BJ (cell line): Measurements from ENCODE around the gene PLD6. TPM values are rescaled to one million over a fixed set of nuclear protein-coding genes. Genes with fewer than 3 reads are reported as not detected.
"Not testable (repeated sequence)": the region's sequence is repeated elsewhere in the genome, so short reads cannot be mapped to it uniquely, and the experiment has no call there.

Experiments
- CTCF ChIA-PET: fragments of 350-600 bp; formaldehyde crosslinking; extraction: SDS; loops from one replicate; lab custom pipeline; 2021; ENCODE audit warnings: antibody characterized with exemption, inconsistent platforms; lab: Yijun Ruan, JAX
- POLR2A ChIA-PET: fragments of 300-600 bp; sonication (Branson Sonifier 250); formaldehyde crosslinking; extraction: SDS; loops from one replicate; lab custom pipeline; 2021; ENCODE audit warnings: antibody characterized with exemption; lab: Charles Lee
- DNase-seq: peaks from one replicate; pipeline ENCODE4 v3.0.0-alpha.2; 2011; ENCODE audit warnings: low read depth
- H3K27me3 ChIP-seq: 2 replicates; pipeline ENCODE4 v1.6.0; 2011; ENCODE audit warnings: low read length; ENCODE audit not compliant: control insufficient read depth, insufficient read depth
- H3K36me3 ChIP-seq: 2 replicates; pipeline ENCODE4 v1.5.1; 2011; ENCODE audit warnings: low read length; ENCODE audit not compliant: control insufficient read depth, insufficient read depth
- H3K4me3 ChIP-seq: 2 replicates; pipeline ENCODE4 v1.5.1; 2011; ENCODE audit warnings: low read depth, mild to moderate bottlenecking, control low read depth, low read length
- polyA plus RNA-seq: library from polyadenylated mRNA; depleted of rRNA; stranded (reverse); fragments of >200 nt; gene quantifications from 2 replicates; pipeline ENCODE4 v1.2.3, GENCODE V29; 2011
- TF ChIP-seq, protein P1 (sequence below): IDR thresholded peaks from 2 replicates; pipeline ENCODE4 v1.5.1; 2011; ENCODE audit warnings: low read depth, mild to moderate bottlenecking, control low read depth, inconsistent platforms, low read length, moderate library complexity; ENCODE audit not compliant: insufficient read depth

Gene PLD6
- polyA plus RNA-seq, 1 experiment, result 1.5 TPM

DNA sequence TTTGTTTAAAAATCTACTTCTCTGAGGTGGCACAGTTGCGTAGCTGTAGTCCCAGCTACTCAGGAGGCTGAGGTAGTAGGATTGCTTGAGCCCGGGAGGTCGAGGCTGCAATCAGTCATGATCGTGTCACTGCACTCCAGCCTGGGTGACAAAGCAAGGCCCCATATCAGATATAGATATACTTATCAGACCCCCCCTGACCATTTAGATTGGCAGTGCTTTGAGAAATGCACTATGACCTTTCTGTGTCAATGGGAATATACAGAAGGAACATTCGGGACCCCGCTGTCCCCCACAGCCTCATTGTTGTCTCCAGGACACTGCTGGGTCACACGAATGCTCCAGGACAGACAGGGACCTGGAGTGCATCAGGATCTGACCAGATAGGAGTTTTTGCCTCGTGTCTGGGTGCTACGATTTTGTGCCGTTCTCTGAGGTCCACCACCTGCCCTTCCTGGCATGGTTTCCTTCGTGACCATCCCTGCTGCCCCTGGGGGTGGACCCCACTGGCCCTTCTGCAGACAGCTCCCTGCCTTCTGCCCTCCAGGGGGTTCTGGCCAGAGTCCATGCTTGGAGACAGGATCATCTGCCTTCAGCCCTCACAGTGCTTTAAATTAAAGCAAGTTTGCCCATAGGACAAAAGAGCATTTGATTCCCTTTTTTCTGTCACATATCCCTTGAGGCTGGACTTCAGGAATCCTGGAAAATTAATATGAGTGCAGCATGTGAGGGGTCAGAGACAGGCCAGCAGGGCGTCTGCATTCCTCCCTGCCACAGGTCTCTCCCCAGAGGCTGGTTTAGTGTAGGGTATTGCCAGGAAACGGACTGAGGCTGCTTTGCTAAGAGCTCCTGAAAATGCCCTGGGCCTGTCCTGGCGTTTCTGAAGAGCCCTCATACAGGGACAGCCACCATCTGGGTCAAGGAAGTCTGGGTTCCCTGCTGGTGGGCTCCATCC lies 19.3 kb downstream of the PLD6 start:
- Histone ChIP-seq H3K4me3 (no peak overlapping the region), H3K36me3 (peaks cover 21% of the 10 kb centered on the region), H3K27me3 (no peaks in the 10 kb centered on the region)
- TF ChIP-seq, protein P1, sequence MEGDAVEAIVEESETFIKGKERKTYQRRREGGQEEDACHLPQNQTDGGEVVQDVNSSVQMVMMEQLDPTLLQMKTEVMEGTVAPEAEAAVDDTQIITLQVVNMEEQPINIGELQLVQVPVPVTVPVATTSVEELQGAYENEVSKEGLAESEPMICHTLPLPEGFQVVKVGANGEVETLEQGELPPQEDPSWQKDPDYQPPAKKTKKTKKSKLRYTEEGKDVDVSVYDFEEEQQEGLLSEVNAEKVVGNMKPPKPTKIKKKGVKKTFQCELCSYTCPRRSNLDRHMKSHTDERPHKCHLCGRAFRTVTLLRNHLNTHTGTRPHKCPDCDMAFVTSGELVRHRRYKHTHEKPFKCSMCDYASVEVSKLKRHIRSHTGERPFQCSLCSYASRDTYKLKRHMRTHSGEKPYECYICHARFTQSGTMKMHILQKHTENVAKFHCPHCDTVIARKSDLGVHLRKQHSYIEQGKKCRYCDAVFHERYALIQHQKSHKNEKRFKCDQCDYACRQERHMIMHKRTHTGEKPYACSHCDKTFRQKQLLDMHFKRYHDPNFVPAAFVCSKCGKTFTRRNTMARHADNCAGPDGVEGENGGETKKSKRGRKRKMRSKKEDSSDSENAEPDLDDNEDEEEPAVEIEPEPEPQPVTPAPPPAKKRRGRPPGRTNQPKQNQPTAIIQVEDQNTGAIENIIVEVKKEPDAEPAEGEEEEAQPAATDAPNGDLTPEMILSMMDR, result no peak
- ChIA-PET CTCF (interaction anchor here (1.1 kb wide), 1 partner anchor 14 kb away, joined by 3 read pairs; no protein-coding TSS in a partner anchor), POLR2A (no interaction called here)
- DNase-seq, result no peak

DNA sequence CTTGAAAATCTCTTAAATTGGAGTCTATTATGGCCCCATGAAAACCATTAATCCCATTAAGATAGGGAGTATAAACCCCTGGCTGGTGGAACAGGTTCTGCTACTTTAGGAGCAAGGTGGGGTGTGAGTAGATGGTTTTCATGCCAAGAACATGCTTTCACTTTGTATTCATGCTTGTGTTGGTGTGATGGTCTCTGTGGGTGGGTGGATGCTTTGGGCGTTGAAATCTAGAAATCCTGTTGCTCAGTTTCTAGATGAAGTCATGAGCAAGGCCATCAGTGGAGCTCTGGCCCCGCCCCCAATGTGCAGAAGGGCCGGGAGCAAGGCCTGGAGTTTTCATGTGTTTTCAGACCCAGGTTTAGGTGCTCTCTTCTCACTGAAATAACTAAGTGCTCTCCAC lies 20.1 kb downstream of the PLD6 start:
- CTCF ChIA-PET, result interaction anchor here (1.1 kb wide), 1 partner anchor 14 kb away, joined by 3 read pairs; no protein-coding TSS in a partner anchor
- TF ChIP-seq, protein P1, result no peak
- Histone ChIP-seq H3K4me3 (no peak overlapping the region), H3K27me3 (no peaks in the 10 kb centered on the region), H3K36me3 (peaks cover 21% of the 10 kb centered on the region)
- POLR2A ChIA-PET, result no interaction called here
- no peak for DNase-seq

DNA sequence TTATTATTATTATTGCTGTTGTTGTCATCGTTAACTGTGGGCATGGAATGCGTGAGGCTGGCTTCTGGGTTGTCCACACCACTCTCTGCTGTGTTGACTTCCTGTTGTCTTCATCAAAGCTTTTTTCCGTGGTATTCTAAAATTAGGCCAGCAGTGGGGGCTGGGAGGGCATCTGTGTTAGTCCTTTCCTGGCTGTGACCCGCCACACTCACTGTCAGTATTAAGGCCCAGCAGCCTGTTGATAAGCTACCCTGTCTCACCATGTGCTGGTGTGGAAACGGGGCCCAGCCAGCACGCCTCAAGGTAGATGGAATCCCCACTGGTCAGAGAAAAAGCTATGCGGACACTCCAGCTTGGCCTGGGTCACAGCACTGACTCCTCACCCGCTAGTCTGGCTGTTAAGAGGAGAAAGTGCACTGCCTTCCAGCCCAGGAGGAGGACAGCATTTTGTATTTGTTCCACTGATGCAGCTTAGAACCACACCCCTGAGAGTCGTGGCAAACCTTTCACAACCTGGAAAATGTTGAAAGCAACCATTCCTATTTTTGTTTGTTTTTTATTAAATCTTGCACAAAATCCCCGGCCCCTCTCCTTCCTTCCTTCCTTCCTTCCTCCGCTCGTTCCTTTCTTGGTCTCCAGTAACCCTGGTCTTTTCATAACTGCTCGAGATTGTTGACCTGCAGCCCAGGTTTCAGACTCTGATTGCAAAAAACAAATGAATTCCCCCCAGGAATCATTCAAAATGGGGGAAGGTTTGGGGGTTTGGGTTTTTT lies 21.0 kb downstream of the PLD6 start:
- DNase-seq, H3K4me3 ChIP-seq, H3K27me3 ChIP-seq, POLR2A ChIA-PET: not testable (repeated sequence)
- CTCF ChIA-PET, result interaction anchor here (1.0 kb wide), 1 partner anchor 10 kb away, joined by 3 read pairs; no protein-coding TSS in a partner anchor
- H3K36me3 ChIP-seq, result peaks cover 28% of the 10 kb centered on the region

DNA sequence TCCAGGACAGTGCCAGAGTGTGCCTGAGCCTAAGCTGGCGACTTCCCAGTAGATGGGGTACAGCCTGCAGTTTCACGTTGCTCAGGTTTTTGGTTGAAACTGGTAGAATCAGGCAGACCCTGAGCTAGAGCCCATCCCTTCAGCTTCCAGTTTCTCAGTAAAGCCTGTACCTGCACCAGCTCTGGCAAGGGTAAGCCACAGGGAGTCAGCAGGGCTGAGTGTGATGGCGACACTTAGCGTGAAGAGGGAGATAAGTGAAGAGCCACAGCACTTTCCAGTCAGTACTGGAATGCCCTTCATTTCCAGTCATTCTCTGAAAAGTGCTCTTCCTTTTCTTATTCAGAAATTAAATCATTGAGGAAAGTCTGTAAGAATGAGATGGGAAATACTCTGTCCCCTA lies 22.4 kb downstream of the PLD6 start:
- TF ChIP-seq, protein P1, result no peak
- H3K27me3 ChIP-seq, result no peaks in the 10 kb centered on the region; the same call in 1 of the 2 replicates
- DNase-seq, result no peak
- ChIA-PET CTCF (no interaction called here), POLR2A (no interaction called here)
- peaks cover 32% of the 10 kb centered on the region for H3K36me3 ChIP-seq
- H3K4me3 ChIP-seq, result no peak overlapping the region

DNA sequence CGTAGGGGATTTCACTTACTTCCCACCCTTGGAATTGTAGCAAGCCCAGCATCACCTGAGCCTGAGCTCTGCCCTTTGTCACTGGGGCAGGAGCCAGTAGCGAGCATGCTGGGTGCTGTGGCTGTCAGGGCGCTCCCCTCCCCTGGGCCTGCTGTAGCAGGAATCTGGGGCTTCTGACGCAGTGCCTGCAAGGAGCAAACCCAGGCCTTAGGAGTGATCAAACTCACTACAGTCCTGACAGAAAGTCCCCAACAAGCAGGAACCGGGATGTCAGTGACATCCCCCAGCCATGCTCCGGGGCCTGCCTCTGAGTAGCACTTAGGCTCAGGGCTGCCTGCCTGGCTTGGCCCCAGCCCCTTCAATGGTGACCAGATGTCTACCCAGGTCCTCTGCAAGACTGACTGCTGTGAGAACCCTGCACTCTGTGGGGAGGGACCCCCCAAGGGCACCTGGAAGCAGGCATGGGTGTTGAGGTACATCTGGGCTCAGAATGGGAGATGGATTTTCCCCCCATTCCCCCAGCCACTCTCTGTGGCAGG lies 23.5 kb downstream of the PLD6 start:
- Histone ChIP-seq H3K27me3 (no peaks in the 10 kb centered on the region; the same call in 1 of the 2 replicates), H3K4me3 (no peak overlapping the region), H3K36me3 (peaks cover 41% of the 10 kb centered on the region)
- POLR2A ChIA-PET, result no interaction called here
- no peak for DNase-seq
- CTCF ChIA-PET, result no interaction called here
- TF ChIP-seq, protein P1, result no peak
